Upper lobe of left lung (tissue), 4 donors: Measurements from ENCODE around the gene FANCC.

Experiments
- EP300 ChIP-seq, 4 donors: sonication (generic); formaldehyde crosslinking; IDR thresholded peaks; one replicate each; pipeline ENCODE4 v1.5.1; 2017; ENCODE audit warnings: antibody characterized with exemption in 4 of 4, control low read depth in 2 of 4
- POLR2A ChIP-seq, 4 donors: fragments of 450-650 bp; IDR thresholded peaks; one replicate each; pipeline ENCODE4 v1.5.1; 2016 to 2017; ENCODE audit warnings: antibody characterized with exemption in 4 of 4, mild to moderate bottlenecking in 2 of 4
- POLR2AphosphoS5 ChIP-seq, 2 donors: sonication (generic); formaldehyde crosslinking; IDR thresholded peaks; one replicate each; pipeline ENCODE4 v1.5.1; 2017; ENCODE audit warnings: antibody characterized with exemption in 2 of 2
- TF ChIP-seq, protein P1 (sequence below), 6 experiments: fragments of 450-650 bp in 4 of 6; fragments of 200-600 bp in 2 of 6; sonication (generic) in 2 of 6; IDR thresholded peaks; one replicate each; pipeline ENCODE4 v1.5.1; 2016 to 2019; ENCODE audit warnings: antibody characterized with exemption in 6 of 6

DNA sequence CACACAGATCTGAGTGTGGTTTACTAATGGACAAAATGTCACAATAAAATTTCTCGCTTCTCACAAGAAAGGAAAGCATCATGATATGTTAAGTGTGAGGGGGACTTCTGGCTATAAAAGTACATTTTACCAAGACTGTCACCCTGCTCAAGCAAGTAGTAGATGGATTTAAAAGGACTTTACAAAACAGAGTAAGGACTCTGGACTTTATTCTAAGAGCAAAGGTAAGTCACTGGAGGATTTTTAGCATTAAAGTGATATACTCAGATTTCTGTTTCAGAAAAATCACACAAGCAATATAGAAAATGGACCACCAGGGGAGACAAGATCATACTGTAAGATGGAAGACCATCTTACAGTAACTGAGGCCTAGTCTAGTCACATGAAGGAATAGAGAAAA, 19.7 kb downstream of the FANCC start:
- TF ChIP-seq POLR2A (IDR thresholded peaks at IDR 0.05) (no peak), EP300 (IDR thresholded peaks at IDR 0.05) (no peak), POLR2AphosphoS5 (IDR thresholded peaks at IDR 0.05) (no peak)
- TF ChIP-seq, protein P1, sequence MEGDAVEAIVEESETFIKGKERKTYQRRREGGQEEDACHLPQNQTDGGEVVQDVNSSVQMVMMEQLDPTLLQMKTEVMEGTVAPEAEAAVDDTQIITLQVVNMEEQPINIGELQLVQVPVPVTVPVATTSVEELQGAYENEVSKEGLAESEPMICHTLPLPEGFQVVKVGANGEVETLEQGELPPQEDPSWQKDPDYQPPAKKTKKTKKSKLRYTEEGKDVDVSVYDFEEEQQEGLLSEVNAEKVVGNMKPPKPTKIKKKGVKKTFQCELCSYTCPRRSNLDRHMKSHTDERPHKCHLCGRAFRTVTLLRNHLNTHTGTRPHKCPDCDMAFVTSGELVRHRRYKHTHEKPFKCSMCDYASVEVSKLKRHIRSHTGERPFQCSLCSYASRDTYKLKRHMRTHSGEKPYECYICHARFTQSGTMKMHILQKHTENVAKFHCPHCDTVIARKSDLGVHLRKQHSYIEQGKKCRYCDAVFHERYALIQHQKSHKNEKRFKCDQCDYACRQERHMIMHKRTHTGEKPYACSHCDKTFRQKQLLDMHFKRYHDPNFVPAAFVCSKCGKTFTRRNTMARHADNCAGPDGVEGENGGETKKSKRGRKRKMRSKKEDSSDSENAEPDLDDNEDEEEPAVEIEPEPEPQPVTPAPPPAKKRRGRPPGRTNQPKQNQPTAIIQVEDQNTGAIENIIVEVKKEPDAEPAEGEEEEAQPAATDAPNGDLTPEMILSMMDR (IDR thresholded peaks at IDR 0.05), result no peak
